HL-60/S4 treated with retinoic acid at 250 ng/mL for 4 days and 3 days (cell line): ENCODE measurements around the gene HPD.
"Not testable (repeated sequence)": the region's sequence is repeated elsewhere in the genome, so short reads cannot be mapped to it uniquely, and the experiment has no call there.

Experiments used
- in situ Hi-C: fragments of 300-500 bp; cut with MboI; formaldehyde crosslinking; loops from 2 replicates; pipeline ENCODE4 v1.7.0; 2022; ENCODE audit warnings: low sequenced_read_pairs

Gene HPD

DNA sequence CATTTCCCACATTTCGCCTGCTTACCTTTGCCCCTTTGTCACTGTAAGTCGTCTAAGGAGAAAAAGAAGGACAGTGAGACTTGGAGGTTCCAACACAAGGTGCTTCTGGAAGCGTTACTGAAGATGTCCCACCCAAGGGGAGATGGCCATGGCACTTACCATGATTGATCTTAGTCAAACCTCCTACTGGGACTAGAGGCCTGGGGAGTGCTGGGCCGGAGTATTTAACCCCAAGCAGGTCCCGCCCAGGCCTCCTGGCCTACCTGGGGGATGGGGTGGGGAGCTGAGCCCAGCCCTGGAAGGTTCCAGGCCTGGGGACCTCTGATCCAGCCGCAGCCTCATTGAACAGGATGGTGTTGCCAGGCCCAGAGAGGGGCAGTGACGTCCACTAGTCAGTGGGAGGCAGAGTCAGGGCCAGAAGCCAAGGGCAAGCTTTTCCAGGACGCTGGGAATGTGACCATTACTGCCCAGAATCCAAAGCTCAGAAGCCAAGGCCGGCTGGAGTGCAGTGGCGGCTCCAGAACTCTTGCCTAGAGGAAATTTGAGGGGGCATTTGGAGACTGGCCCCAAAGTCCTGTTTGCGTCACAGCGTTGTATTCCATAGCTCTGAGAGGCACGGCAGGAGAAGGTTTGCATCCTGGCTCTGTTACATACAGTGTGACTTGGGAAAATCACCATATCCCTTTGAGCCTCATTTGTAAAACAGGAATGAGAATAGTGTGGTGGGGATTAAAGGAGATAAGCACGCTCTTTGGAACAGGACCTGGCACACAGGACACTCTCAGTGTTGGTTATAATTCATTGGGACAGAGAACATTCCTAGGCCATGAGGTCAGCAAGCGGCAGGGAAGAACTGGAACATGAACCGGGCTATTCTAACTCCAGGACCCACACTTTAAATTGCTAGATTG is at the start of gene HPD:
HPD (minus strand) TSS at position 198 of the 911 bp plus-strand sequence; CDS start at position 162, 36 bp downstream.
- in situ Hi-C loops, result no loop called here

DNA sequence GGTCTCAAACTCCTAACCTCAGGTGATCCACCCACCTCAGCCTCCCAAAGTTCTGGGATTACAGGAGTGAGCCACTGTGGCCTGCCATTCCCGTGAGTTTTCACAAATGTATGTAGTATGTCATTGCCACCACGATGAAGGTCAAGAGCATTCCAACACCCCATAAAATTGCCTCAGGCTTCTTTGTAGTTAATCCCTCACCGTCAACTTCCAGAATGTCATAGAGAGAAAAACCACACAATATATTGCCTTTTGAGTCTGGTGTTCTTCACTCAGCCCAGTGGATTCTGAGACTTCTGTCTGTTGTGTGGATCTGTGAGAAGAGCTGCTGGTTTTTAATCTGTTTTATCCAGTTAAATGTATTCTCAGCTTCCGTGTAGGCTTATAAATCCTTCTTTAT is 47.1 kb upstream of the HPD start:
- in situ Hi-C loops, result no loop called here

DNA sequence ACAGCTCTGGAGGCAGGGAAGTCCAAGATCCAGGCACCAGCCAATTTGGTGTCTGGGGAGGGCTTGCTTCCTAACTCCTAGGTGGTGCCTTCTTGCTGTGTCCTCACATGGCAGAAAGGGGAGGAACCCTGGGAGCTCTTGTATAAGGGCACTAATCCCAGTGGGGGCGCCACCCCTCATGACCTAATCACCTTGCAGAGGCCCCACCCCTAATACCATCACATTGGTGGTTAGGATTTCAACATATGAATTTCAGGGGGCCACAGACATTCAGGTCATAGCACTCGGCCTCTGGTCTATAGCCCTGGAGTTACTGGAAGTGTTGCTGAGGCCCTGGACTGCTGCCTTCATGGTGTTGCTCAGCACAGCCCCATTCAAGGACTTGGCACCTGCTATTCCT is 44.5 kb upstream of the HPD start:
- in situ Hi-C loops, result no loop called here

DNA sequence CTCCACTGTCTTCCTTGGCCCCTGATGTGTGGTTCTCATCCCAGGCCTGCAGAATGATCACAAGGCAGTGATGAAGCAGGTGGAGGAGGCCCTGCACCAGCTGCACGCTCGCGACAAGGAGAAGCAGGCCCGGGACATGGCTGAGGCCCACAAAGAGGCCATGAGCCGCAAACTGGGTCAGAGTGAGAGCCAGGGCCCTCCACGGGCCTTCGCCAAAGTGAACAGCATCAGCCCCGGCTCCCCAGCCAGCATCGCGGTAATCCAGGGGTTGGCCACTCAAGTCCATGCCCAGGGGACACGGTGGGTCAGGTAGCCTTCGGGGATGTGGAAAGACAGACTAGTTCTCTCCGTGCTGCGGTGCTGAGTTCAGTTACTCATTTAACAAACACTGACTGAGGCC is 40.9 kb upstream of the HPD start:
- in situ Hi-C loops, result no loop called here

DNA sequence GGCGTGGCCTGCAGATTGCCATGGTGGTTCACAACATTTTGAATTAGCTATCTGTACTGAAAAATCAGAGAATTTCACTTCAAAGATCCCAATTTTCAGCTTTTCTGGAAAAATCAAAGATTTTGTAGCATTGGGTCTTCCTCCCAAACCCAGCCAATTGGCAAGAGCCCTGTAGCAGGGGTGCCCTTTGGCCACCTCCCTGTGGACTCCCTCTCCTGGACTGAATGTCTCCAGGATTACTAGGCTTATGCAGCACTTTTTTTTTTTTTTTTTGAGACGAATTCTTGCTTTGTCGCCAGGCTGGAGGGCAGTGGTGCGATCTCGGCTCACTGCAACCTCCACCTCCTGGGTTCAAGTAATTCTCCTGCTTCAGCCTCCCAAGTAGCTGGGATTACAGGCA is 39.6 kb upstream of the HPD start:
- in situ Hi-C loops, result no loop called here

DNA sequence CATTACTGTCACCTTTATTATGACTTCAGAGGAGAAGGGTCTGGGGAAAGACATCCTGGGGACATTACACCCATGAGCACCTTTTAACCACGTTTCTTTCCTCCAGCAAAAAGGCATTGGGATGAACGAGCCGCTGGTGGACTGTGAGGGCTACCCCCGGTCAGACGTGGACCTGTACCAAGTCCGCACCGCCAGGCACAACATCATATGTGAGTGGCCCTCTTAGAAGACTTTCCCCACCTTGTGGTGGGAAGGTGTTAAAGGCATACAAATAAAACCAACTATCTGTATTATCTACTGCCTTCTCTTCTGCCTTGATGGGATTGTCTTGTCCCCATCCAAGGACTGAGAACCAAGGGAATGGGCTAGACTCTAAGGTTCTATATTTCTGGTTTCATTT is 36.0 kb upstream of the HPD start:
- in situ Hi-C loops, result no loop called here

DNA sequence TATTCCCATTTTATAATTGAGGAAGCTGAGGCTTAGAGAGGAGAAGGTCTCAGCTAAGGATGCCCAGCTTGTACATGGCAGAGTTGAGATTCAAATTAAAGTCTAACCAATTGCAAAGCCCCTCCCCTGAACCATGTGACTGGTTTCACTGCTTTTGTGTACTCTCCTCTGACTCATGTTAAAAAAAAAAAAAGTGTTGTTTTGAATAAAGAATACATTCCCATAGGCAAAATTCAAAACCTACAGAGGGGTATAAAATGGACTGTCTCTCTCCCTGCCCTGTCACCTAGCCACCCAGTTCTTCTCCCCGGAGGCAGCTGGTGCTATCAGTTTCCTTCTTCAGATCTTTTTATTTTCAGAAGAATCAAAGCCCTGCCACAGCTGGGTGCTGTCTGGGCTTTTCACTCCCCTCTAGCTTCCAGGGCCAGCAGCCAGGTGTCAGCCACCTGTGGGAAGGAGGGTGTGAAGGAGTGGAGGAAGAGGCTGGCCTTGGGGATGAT is 35.4 kb upstream of the HPD start:
- in situ Hi-C loops, result no loop called here

DNA sequence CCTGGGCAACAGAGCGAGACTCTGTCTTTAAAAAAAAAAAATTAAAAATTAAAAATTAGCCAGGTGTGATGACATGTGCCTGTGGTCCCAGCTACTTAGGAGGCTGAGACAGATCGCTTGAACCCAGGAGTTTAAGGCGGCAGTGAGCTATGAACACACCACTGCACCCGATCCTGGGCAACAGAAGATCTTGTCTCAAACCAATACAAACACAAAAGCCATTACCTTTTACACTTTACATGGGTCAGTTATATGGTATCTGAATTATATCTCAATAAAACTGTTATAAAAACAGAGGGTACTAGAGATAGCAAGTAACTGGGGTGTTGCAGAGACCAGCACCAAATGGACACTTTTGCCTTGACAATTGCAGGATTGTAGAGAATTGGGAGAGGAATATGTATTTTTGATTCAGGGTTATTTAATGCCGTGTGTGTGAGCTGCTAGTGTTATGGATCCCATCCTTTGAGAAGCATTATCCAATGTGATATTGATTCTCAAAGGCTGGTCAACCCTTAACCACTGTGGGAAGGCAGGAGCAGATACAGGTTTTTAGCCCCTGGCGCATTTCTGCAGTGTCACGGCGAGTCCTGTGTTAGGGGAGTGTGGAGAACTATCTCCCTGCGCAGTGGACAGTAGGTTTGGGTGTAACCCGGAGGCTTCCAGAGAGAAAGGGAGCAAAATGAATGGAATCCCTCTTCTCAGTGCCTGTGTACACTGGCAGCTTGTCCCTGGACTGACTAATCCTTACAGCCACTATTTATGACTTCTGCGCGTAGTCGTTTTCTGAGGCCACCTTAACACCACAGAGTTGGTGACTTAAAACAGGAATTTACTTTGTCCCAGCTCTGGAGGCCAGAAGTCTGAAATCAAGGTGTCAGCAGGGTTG is 34.3 kb upstream of the HPD start:
- in situ Hi-C loops, result no loop called here

DNA sequence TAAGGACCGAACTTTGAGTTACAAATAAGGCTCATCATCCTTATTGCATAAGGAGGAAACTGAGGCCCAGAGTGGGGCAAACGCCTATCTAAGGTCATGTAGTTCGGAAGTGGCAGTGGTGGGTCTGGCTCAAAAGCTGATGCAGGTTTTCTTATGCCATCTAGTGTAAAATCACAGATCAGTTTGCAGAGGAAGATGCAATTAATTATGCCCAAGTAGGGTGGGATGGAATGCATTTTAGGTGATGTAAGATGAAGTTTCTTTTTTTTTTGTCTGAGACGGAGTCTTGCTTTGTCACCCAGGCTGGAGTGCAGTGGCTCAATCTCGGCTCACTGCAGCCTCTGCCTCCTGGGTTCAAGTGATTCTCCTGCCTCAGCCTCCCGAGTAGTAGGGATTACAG is 31.0 kb upstream of the HPD start:
- in situ Hi-C loops, result loop anchor here (10.0 kb wide), 2 partner anchors 95 to 195 kb away; partner anchors contain the start of gene RHOF

DNA sequence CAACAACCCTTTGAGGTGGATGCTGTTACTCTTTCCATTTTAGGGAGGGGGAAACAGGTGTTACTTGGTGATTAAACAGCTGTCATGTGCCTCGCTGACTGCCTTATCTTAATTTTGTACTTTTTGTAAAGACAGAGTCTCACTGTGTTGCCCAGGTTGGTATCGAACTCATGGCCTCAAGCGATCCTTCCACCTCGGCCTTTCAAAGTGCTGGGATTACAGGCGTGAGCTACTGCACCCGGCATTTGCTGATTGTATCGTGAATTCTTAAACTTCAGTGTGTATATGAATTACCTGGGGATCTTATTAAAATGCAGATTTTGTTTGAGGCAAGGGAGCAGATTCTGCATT is 30.6 kb upstream of the HPD start:
- in situ Hi-C loops, result loop anchor here (10.0 kb wide), 2 partner anchors 94 to 194 kb away; partner anchors contain the start of gene RHOF

DNA sequence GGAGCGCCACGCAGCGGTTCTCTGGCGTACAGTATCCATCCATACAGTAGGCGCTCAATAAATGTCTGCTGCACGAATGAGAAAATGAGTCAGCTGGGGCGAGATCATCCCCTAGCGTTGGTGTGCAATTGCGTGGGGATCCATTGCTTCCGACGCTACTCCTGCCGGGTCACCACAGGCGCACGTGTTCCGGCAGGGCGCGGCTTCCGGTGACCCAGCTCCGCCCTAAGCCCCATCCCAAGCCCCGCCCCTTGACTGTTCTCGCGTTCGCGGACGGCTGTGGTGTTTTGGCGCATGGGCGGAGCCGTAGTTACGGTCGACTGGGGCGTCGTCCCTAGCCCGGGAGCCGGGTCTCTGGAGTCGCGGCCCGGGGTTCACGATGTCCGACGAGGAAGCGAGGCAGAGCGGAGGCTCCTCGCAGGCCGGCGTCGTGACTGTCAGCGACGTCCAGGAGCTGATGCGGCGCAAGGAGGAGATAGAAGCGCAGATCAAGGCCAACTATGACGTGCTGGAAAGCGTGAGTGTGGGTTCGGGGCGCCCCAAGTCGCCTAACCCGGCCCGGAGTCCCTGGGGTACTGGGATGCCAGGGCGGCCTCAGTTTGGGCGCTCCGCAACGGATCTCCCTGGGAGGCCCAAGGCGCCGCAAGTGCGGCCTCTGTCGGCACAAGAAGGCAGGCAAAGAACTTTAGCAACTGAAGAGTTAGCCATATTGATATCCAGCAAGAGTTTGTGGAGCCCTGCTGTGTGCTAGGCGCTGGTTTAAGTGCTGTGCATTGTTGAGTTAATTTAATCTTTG is 30.0 kb upstream of the HPD start, which contains the start of gene PSMD9:
PSMD9 (plus strand) TSS at position 313 of the 796 bp plus-strand sequence; CDS start at position 380, 67 bp downstream.
- in situ Hi-C loops, result loop anchor here (10.0 kb wide), 2 partner anchors 94 to 194 kb away; partner anchors contain the start of gene RHOF

DNA sequence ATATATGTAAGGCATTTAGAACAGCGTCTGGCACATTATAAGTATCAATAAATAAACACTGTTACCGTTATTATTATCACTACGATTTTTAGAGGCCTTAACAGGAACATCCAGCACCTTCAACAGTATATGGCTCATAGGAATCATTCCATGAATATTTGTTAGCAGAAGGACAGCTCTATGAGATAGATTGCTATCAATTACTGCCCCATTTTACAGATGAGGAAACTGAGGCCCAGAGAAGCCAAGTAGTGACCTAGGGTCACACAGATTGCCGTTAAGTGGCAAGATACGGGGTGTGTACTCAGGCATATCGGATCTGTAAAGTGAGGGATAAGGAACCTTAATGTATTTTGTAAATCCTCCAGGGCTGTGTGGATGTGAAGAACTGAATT is 29.4 kb upstream of the HPD start:
- in situ Hi-C loops, result loop anchor here (10.0 kb wide), 2 partner anchors 93 to 193 kb away; partner anchors contain the start of gene RHOF

DNA sequence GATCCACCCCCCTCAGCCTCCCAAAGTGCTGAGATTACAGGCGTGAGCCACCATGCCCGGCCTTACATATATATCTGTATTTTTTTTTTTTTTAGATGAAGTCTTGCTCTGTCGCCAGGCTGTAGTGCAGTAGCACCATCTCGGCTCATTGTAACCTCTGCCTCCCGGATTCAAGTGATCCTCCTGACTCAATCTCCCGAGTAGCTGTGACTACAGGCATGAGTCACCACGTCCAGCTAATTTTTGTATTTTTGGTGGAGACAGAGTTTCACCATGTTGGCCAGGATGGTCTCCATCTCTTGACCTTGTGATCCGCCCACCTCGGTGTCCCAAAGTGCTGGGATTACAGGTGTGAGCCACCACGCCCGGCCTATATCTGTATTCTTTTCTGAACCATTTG is 26.5 kb upstream of the HPD start:
- in situ Hi-C loops, result loop anchor here (10.0 kb wide), 2 partner anchors 90 to 190 kb away; partner anchors contain the start of gene RHOF

DNA sequence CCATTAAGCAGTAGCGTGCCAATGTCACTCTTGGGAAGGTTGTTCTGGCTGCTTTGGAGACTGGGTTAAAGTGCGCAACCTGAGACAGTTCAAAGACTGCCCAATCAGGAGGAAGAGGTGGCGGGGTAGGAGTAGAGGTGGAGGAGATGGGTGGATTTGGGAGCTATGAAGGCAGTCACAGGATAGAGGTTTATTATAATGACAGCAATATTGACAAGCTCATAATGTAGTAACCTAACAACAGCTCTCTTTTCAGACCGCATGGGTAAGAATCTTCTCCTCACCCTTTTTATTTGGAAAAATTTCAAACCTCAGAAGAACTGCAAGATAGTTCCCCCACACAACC is 24.6 kb upstream of the HPD start:
- in situ Hi-C loops, result loop anchor here (10.0 kb wide), 2 partner anchors 88 to 188 kb away; partner anchors contain the start of gene RHOF

DNA sequence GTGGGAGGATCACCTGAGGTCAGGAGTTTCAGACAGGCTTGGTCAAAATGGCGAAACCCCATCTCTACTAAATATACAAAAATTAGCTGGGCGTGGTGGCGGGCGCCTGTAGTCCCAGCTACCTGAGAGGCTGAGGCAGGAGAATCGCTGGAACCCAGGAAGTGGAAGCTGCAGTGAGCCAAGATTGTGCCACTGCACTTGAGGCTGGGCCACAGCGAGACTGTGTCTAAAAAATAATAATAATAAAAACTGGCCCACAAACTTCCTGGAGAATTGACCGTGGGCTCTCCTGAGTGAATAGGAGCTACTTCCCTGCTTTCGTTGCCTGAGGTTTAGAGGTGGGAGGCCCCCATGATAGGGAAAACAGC is 17.4 kb upstream of the HPD start:
- in situ Hi-C loops, result not testable (repeated sequence)

DNA sequence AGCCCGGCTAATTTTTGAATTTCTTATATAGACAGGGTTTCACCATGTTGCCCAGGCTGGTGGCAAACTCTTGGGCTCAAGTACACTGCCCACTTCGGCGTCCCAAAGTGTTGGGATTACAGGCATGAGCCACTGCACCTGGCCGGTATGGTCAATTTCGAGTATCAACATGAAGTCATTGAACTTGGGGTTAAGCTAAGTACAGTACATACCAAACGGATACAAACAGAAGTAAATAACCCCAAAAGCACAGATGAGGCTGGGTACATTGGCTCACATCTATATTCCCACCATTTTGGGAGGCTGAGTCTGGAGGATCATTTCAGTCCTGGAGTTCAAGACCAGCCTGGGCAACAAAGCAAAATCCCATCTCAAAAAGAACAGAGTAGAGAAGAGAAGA is 16.9 kb upstream of the HPD start:
- in situ Hi-C loops, result no loop called here

DNA sequence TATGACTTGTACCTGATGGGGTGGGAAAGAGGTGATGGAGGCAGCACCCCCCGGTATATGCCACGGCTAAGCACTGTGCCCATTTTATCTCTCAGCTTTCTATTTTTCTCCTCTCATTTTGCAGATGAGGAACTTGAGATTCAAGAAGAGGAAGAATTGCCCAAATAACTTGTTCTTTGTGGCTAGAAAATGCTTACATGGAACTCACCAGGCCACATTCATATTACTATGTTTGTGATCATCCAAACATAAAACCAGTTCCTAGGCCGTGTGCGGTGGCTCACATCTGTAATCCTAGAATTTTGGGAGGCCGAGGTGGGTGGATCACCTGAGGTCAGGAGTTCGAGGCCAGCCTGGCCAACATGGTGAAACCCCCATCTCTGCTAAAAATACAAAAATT is 15.4 kb upstream of the HPD start:
- in situ Hi-C loops, result no loop called here

DNA sequence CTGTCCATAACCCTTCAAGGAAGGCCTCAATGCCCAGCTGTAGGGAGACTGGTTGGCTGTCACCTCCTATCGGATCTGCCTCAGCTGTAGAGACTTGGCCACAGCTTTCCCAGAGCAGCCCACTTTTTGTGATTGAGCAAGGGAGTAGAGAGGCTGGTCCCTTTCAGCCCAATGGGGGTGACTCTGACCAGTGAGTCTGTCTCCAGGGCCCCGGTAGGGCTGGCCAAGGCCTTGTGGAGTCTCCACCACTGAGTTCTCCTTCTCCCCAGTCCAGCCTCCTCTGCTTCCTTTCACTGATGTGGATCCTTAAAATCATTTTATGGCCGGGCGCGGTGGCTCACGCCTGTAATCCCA is 14.5 kb upstream of the HPD start:
- in situ Hi-C loops, result no loop called here

DNA sequence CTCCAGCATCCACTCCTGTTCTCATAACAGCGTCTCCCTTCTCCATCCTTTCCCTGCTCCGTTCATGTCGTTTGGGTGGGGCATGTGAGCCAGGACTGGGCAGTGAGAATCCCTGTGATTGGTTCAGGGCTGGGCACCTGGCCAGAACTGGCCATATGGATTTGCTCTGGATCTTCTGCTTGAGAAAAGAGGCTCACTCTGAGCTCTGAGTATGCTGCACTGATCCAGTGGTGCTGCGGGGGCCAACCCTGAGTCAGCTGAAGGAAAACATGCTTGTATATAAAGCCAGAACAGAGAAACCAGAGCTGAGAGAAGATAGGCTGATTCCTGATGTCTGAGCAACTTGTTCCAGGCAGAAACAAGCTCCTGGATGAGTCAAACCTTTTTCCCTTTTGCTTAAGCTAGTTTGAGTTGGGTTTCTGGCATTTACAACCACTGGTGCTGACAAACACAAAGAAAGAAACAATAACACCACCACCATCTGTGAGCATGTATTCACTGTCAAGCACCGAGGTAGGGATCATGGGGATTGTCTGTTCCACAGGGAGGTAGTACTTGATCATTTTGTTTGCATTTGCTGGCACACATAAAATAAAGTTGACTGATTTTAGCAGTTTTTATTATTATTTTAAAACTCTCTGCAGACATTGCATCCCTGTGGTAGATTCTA is 14.0 kb upstream of the HPD start:
- in situ Hi-C loops, result no loop called here

DNA sequence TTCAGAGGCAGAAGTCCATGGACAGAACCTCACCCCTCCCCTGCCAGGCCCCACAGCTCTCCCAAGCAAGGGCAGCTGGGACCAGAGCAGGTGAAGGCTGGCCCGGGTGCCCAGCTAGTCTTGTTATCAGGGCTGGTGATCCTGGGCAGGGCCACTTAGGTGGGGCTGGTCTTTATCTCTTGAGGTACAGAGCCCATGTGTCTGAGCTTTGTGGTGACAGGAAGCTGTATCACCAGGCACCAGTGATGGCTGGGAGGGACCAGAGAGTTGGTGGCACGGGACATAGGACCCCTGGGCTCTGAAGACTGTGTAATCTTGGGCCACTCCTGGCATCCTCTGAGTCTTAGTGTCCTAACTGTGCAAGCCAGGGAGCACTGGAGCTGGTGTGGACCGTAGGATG is 12.8 kb upstream of the HPD start:
- in situ Hi-C loops, result no loop called here
